B cell (primary cell): Measurements from ENCODE around the gene SLC25A6. TPM values are rescaled to one million over a fixed set of nuclear protein-coding genes. Genes with fewer than 3 reads are reported as not detected.
A peak's percentile ranks its signal among the peaks of the same experiment; 100 is the strongest.

ENCODE experiments used
- ATAC-seq: fragments of 200-7000 bp; cut with Tn5 transposase; one replicate; pipeline ENCODE4 v1.10.0; 2021; ENCODE audit warnings: low read depth, mild to moderate bottlenecking, moderate number of reproducible peaks, moderate library complexity
- CTCF ChIA-PET: fragments of 350-600 bp; sonication (Branson Sonifier 250); formaldehyde crosslinking; loops from one replicate; lab custom pipeline; 2021; ENCODE audit warnings: antibody characterized with exemption, inconsistent platforms; lab: Charles Lee
- POLR2A ChIA-PET: fragments of 350-600 bp; sonication (Branson Sonifier 250); formaldehyde crosslinking; loops from one replicate; lab custom pipeline; 2021; ENCODE audit warnings: antibody characterized with exemption; lab: Charles Lee
- DNase-seq: peaks from one replicate; pipeline ENCODE4 v3.0.0; 2013
- H2AFZ ChIP-seq: 2 replicates; pipeline ENCODE4 v1.6.1; 2012; ENCODE audit warnings: mild to moderate bottlenecking, low read depth, low read length; ENCODE audit not compliant: insufficient read depth, poor library complexity, severe bottlenecking
- H3K27ac ChIP-seq, 2 donors: 1 replicate in 1 of 2; 2 replicates in 1 of 2; pipeline ENCODE4 v1.5.1; 2012 to 2013; ENCODE audit warnings: low read length in 2 of 2, mild to moderate bottlenecking in 2 of 2, moderate library complexity in 1 of 2
- H3K27me3 ChIP-seq, 4 experiments: fragments of 200-600 bp in 1 of 4; sonication (generic) in 1 of 4; replicated peaks in 1 of 4; 1 replicate in 2 of 4; 2 replicates in 2 of 4; pipeline versions ENCODE4 v1.6.1 to v1.7.0; 2013 to 2016; ENCODE audit warnings: low read length in 3 of 4, mild to moderate bottlenecking in 2 of 4, mixed read lengths in 1 of 4, moderate library complexity in 1 of 4; ENCODE audit not compliant: insufficient read depth in 4 of 4, control insufficient read depth in 3 of 4; ENCODE audit errors: control extremely low read depth in 1 of 4
- H3K36me3 ChIP-seq, 2 experiments: replicated peaks in 1 of 2; 1 replicate in 1 of 2; 2 replicates in 1 of 2; pipeline versions ENCODE4 v1.6.1 to v1.7.1; 2013; ENCODE audit warnings: low read length in 1 of 2; ENCODE audit not compliant: insufficient read depth in 2 of 2, control insufficient read depth in 1 of 2; ENCODE audit errors: control extremely low read depth in 1 of 2, extremely low read depth in 1 of 2
- H3K4me1 ChIP-seq, 2 donors: fragments of 200-600 bp in 1 of 2; sonication (generic) in 1 of 2; 1 replicate in 1 of 2; 2 replicates in 1 of 2; pipeline versions ENCODE4 v1.5.1 to v1.6.1; 2013 to 2017; ENCODE audit warnings: low read length in 2 of 2; ENCODE audit not compliant: control insufficient read depth in 2 of 2, insufficient read depth in 2 of 2
- H3K4me2 ChIP-seq: replicated peaks from 2 replicates; pipeline ENCODE3; 2012; ENCODE audit warnings: mild to moderate bottlenecking, low read depth, low read length; ENCODE audit not compliant: poor library complexity, severe bottlenecking
- H3K4me3 ChIP-seq, 5 experiments: fragments of 200-600 bp in 1 of 5; sonication (generic) in 1 of 5; 1 replicate in 3 of 5; 2 replicates in 2 of 5; pipeline versions ENCODE4 v1.5.1 to v1.7.0; 2011 to 2016; ENCODE audit warnings: low read length in 4 of 5, mild to moderate bottlenecking in 4 of 5, low read depth in 2 of 5, control low read depth in 1 of 5, moderate library complexity in 1 of 5; ENCODE audit not compliant: insufficient read depth in 1 of 5; ENCODE audit errors: control extremely low read depth in 1 of 5, extremely low read depth in 1 of 5
- H3K79me2 ChIP-seq: fragments of 200-600 bp; sonication (generic); one replicate; pipeline ENCODE4 v1.6.0; 2016; ENCODE audit warnings: low read length; ENCODE audit not compliant: control insufficient read depth, insufficient read depth
- H3K9ac ChIP-seq: fragments of 200-600 bp; sonication (generic); 2 replicates; pipeline ENCODE4 v1.6.1; 2017; ENCODE audit warnings: mild to moderate bottlenecking, low read length, moderate library complexity
- H3K9me3 ChIP-seq, 3 donors: one replicate each; pipeline versions ENCODE4 v1.6.1 to v1.7.1; 2013; ENCODE audit warnings: low read length in 2 of 3; ENCODE audit not compliant: control insufficient read depth in 2 of 3, insufficient read depth in 1 of 3; ENCODE audit errors: control extremely low read depth in 1 of 3
- H4K20me1 ChIP-seq: 2 replicates; pipeline ENCODE4 v1.6.0; 2012; ENCODE audit warnings: mild to moderate bottlenecking, low read length; ENCODE audit not compliant: insufficient read depth, control insufficient read depth, poor library complexity, severe bottlenecking
- H3K27ac Mint-ChIP-seq: one replicate; pipeline ENCODE4 v1.8.0; 2021; ENCODE audit warnings: mixed read lengths
- H3K27me3 Mint-ChIP-seq: one replicate; pipeline ENCODE4 v1.8.0; 2021; ENCODE audit warnings: mixed read lengths
- H3K4me1 Mint-ChIP-seq: one replicate; pipeline ENCODE4 v1.8.0; 2021; ENCODE audit warnings: mixed read lengths
- H3K4me3 Mint-ChIP-seq: one replicate; pipeline ENCODE4 v1.8.0; 2021; ENCODE audit warnings: mixed read lengths
- H3K9me3 Mint-ChIP-seq: one replicate; pipeline ENCODE4 v1.8.0; 2022; ENCODE audit warnings: mixed read lengths; ENCODE audit not compliant: insufficient read depth
- CTCF ChIP-seq: fragments of 200-600 bp; IDR thresholded peaks from one replicate; pipeline ENCODE4 v1.8.0; 2022; ENCODE audit warnings: antibody characterized with exemption, mild to moderate bottlenecking
- EZH2 ChIP-seq: IDR thresholded peaks from 2 replicates; pipeline ENCODE4 v1.6.1; 2012; ENCODE audit warnings: borderline replicate concordance, low read depth, mild to moderate bottlenecking, moderate library complexity, low read length; ENCODE audit not compliant: insufficient read depth, poor library complexity, severe bottlenecking
- WGBS: methylation state at CpG from one replicate; pipeline ENCODE4 v1.1.5; 2013; ENCODE audit warnings: missing lambda C conversion rate; ENCODE audit not compliant: insufficient coverage; 5-methylcytosine and 5-hydroxymethylcytosine counted together
- intact Hi-C: fragments of 100-400 bp; cut with micrococcal nuclease; formaldehyde crosslinking; loops from one replicate; pipeline ENCODE4 v1.10.0; 2022
- polyA plus RNA-seq: library from polyadenylated mRNA; depleted of rRNA; stranded (reverse); fragments of >200 nt; gene quantifications from 2 replicates; pipeline ENCODE4 v1.2.3, GENCODE V29; 2012
- total RNA-seq, 2 donors: library from RNA; stranded (reverse); fragments of 120-200 nt in 1 of 2; gene quantifications; 1 replicate in 1 of 2; 2 replicates in 1 of 2; pipeline versions ENCODE4 v1.2.3 to v1.2.4, GENCODE V29; 2013 to 2022

Gene SLC25A6
- total and polyA plus RNA-seq, 2 donors (not counting 1 experiment from before 2014, with no cell fraction given): 343 to 642 TPM

- Mint-ChIP-seq H3K4me1 (no peaks in the 10 kb centered on the region), H3K27ac (peak overlapping the region; percentile 61), H3K9me3 (no peaks in the 10 kb centered on the region), H3K4me3 (no peak overlapping the region), H3K27me3 (no peaks in the 10 kb centered on the region)
- Histone ChIP-seq H3K9ac (no peak overlapping the region), H3K79me2 (no peaks in the 10 kb centered on the region), H4K20me1 (no peaks in the 10 kb centered on the region), H2AFZ (no peak overlapping the region), H3K4me2 (no peak overlapping the region), H3K9me3 (peaks cover 0 to 24% (median 0%) of the 10 kb centered on the region in 3 donors), H3K4me3 (no peak overlapping the region), H3K36me3 (peaks cover 0 to 7% of the 10 kb centered on the region in 2 experiments), H3K27ac (no peak overlapping the region), H3K27me3 (no peaks in the 10 kb centered on the region), H3K4me1 (no peaks in the 10 kb centered on the region)
- ATAC-seq: no peak
- WGBS: 94% methylated on average over 9 of the region's 11 CpGs
- intact Hi-C loops: no loop called here
- POLR2A ChIA-PET: no interaction called here
- CTCF ChIA-PET: no interaction called here
- no peak for DNase-seq
- TF ChIP-seq CTCF (no peak), EZH2 (no peak)
Measured at GRCh38 chrX:1354036-1355019, 37.6 kb downstream of the SLC25A6 start.
